ENCODE measurements around the gene CPSF6. TPM values are rescaled to one million over a fixed set of nuclear protein-coding genes. Genes with fewer than 3 reads are reported as not detected.

The CPSF6 gene
- total RNA-seq, 1 experiment from 2014 or later, result 77.9 TPM

DNA sequence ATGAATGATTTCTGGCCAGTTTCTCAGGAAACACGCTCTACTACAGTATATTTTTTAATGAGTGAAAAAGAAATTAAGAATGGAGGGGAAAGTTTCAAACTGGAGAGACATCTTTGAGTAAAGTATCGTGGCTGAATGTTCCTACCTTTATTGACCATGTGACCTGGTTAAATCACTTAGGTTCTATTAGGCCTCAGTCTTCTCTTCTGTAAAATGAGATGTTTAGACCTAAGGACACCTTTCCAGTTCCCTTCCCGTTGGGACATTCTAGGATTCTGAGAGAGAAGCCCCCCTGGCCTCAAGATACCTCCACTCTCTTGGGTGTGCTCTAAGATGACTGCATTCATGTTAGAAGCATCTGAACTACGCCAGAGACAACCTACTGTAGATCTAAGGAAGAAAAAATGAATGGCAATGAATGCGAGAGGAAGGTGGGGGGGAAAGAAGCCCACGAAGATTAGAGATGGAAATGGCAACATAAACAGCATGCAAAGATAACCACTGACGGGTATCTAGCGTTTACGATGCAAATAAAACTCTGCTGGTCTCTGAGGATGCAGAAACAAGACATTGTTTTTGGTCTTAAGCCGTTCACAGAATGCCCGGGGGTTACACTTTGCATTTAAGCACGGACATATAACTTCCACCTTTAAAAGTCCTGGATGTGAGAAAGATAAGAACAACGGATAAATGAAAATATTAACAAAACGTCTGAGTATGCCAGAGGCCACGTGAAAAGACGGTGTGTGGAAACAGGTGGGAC, 599 bp upstream of the CPSF6 start:
- peaks cover 22% of the 10 kb centered on the region for H3K4me1 ChIP-seq (replicated peaks; ENCODE audit: insufficient read depth)
- no peak overlapping the region for H3K27ac ChIP-seq
- peak overlapping the region; percentile 82 for H3K4me2 ChIP-seq
- no peaks in the 10 kb centered on the region for H3K27me3 ChIP-seq (ENCODE audit: insufficient read depth, low read depth)
- H3K4me3 ChIP-seq, result peak overlapping the region; percentile 99; the same call in 1 of the 2 replicates
- POLR2A ChIA-PET (ENCODE audit: unreplicated experiment), result no interaction called here
- H2AFZ ChIP-seq, result peak overlapping the region; percentile 76
- DNase-seq, result no peak
- peaks cover 4% of the 10 kb centered on the region; the same call in 1 of the 2 replicates for H3F3A ChIP-seq (ENCODE audit: insufficient read depth, low read depth)
- no peaks in the 10 kb centered on the region for H3K9me2 ChIP-seq (ENCODE audit: insufficient read depth)
- H3K9me3 ChIP-seq (ENCODE audit: insufficient read depth, low read depth), result no peaks in the 10 kb centered on the region
- H4K20me1 ChIP-seq (ENCODE audit: insufficient read depth), result peaks cover 31% of the 10 kb centered on the region
- intact Hi-C loops (cut with micrococcal nuclease; ENCODE audit: unreplicated experiment), result loop anchor here (1.0 kb wide), 1 partner anchor 81 kb away; no protein-coding TSS in a partner anchor
- H3K36me3 ChIP-seq (ENCODE audit: low read depth), result 0 out of 2 replicates have a peak, but pooled peaks cover 4% of the 10 kb centered on the region
- TF ChIP-seq EZH2 (IDR thresholded peaks at IDR 0.05; ENCODE audit: low read depth), result no peak
- TF ChIP-seq, protein P1, sequence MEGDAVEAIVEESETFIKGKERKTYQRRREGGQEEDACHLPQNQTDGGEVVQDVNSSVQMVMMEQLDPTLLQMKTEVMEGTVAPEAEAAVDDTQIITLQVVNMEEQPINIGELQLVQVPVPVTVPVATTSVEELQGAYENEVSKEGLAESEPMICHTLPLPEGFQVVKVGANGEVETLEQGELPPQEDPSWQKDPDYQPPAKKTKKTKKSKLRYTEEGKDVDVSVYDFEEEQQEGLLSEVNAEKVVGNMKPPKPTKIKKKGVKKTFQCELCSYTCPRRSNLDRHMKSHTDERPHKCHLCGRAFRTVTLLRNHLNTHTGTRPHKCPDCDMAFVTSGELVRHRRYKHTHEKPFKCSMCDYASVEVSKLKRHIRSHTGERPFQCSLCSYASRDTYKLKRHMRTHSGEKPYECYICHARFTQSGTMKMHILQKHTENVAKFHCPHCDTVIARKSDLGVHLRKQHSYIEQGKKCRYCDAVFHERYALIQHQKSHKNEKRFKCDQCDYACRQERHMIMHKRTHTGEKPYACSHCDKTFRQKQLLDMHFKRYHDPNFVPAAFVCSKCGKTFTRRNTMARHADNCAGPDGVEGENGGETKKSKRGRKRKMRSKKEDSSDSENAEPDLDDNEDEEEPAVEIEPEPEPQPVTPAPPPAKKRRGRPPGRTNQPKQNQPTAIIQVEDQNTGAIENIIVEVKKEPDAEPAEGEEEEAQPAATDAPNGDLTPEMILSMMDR (conservative IDR thresholded peaks at IDR 0.05), result no peak
- BruUV-seq (replicated peaks), result TSS peak; percentile 95
- CTCF ChIA-PET, result no interaction called here
- H3K79me2 ChIP-seq (ENCODE audit: low read depth), result peaks cover 40% of the 10 kb centered on the region

DNA sequence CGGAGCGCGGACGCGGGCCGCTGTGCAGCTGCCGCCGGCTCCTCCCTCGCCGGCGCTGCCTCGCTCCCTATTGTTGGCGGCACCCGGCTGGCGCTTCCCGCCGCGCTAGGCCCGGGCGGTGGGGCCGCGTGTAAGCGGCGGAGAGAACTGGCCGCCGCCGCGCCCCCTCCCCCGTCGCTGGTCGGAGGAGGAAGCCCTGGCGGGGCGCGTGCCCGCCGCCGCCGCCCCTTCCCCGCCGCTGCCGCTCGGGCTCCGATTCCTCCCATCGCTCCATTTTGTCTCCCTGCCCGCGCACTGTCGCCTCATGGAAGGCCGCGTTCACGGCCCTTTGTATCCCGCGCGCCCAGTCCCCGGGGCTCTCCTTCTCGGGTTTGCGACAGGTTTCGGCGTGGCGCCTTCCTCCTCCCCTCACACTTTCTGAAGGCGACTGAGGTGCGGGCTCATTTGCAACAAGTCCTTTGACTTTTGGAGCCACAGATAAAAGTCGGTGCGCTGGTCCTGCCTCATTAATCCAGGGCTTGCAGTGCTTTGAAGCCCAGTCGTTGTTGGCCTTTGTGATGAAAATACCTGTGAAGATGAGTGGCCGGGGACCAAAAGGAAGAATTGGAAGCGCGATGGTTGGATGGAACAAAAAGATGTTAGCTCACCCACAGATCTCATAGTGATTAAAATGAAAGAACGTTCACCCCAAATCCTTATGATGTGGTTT, 707 bp downstream of the CPSF6 start:
- H2AFZ ChIP-seq, result peak overlapping the region; percentile 86
- no peaks in the 10 kb centered on the region for H3K27me3 ChIP-seq (ENCODE audit: insufficient read depth, low read depth)
- peaks cover 4% of the 10 kb centered on the region; the same call in 1 of the 2 replicates for H3F3A ChIP-seq (ENCODE audit: insufficient read depth, low read depth)
- intact Hi-C loops (cut with micrococcal nuclease; ENCODE audit: unreplicated experiment), result loop anchor here (1.0 kb wide), 1 partner anchor 83 kb away; no protein-coding TSS in a partner anchor
- 0 out of 2 replicates have a peak, but pooled peaks cover 4% of the 10 kb centered on the region for H3K36me3 ChIP-seq (ENCODE audit: low read depth)
- CTCF ChIA-PET, result no interaction called here
- H3K9me3 ChIP-seq (ENCODE audit: insufficient read depth, low read depth), result no peaks in the 10 kb centered on the region
- H3K4me3 ChIP-seq, result peak overlapping the region; percentile 99
- H3K9me2 ChIP-seq (ENCODE audit: insufficient read depth), result no peaks in the 10 kb centered on the region
- no peak for TF ChIP-seq EZH2 (IDR thresholded peaks at IDR 0.05; ENCODE audit: low read depth)
- TF ChIP-seq, protein P1 (conservative IDR thresholded peaks at IDR 0.05), result no peak
- peak in 1 of 2 experiments; percentile 44 for DNase-seq
- POLR2A ChIA-PET (ENCODE audit: unreplicated experiment), result interaction anchor here (0.6 kb wide), 1 partner anchor 1128 kb away, joined by 18 read pairs; no protein-coding TSS in a partner anchor
- peaks cover 53% of the 10 kb centered on the region for H3K79me2 ChIP-seq (ENCODE audit: low read depth)
- peaks cover 22% of the 10 kb centered on the region for H3K4me1 ChIP-seq (replicated peaks; ENCODE audit: insufficient read depth)
- H3K4me2 ChIP-seq, result peak overlapping the region; percentile 82
- TSS peak; percentile 43 for BruUV-seq (replicated peaks)
- peaks cover 43% of the 10 kb centered on the region for H4K20me1 ChIP-seq (ENCODE audit: insufficient read depth)
- peak overlapping the region; percentile 63 for H3K27ac ChIP-seq

DNA sequence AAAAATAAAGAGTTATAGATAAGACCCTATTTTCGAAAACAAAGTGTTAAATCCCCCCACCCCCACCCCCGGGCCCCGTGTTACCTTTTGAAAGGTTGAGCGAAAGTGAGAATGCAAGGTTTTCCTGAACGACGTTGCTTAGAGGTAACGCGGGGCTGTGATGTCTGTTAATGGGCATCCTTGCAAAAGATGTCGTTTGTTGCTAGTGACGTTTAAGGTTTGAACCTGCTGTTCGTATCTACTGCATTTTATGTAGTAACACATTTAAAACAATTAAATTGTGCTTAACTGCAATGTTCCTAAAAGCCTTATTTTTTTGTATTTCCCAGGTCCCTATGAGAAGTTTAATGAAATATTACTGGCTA, 1.2 kb downstream of the CPSF6 start:
- Histone ChIP-seq H3F3A (ENCODE audit: insufficient read depth, low read depth) (peaks cover 4% of the 10 kb centered on the region; the same call in 1 of the 2 replicates), H3K4me1 (replicated peaks; ENCODE audit: insufficient read depth) (peaks cover 22% of the 10 kb centered on the region), H3K36me3 (ENCODE audit: low read depth) (0 out of 2 replicates have a peak, but pooled peaks cover 4% of the 10 kb centered on the region), H4K20me1 (ENCODE audit: insufficient read depth) (peaks cover 48% of the 10 kb centered on the region), H3K4me2 (peak overlapping the region; percentile 82), H2AFZ (no peak overlapping the region), H3K27ac (peak overlapping the region; percentile 63), H3K9me3 (ENCODE audit: insufficient read depth, low read depth) (no peaks in the 10 kb centered on the region), H3K4me3 (peak overlapping the region; percentile 99), H3K9me2 (ENCODE audit: insufficient read depth) (no peaks in the 10 kb centered on the region), H3K79me2 (ENCODE audit: low read depth) (peaks cover 58% of the 10 kb centered on the region), H3K27me3 (ENCODE audit: insufficient read depth, low read depth) (no peaks in the 10 kb centered on the region)
- BruUV-seq (replicated peaks), result no TSS peak
- TF ChIP-seq, protein P1 (conservative IDR thresholded peaks at IDR 0.05), result no peak
- no peak for TF ChIP-seq EZH2 (IDR thresholded peaks at IDR 0.05; ENCODE audit: low read depth)
- DNase-seq, result no peak
- ChIA-PET POLR2A (ENCODE audit: unreplicated experiment) (no interaction called here), CTCF (no interaction called here)
- intact Hi-C loops (cut with micrococcal nuclease; ENCODE audit: unreplicated experiment), result no loop called here
